HepG2 (cell line): ENCODE data around the gene RNF40. TPM values are rescaled to one million over a fixed set of nuclear protein-coding genes. Genes with fewer than 3 reads are reported as not detected.
A peak's percentile ranks its signal among the peaks of the same experiment; 100 is the strongest.

Experiments used
- AGO2 ChIP-seq: fragments of 200-400 bp; formaldehyde crosslinking; optimal IDR thresholded peaks from 2 replicates; pipeline ENCODE3; 2017; ENCODE audit warnings: mild to moderate bottlenecking, low read depth, low read length, moderate library complexity
- BRF2 ChIP-seq: sonication (generic); formaldehyde crosslinking; IDR thresholded peaks from 2 replicates; pipeline ENCODE4 v1.8.1; 2022; ENCODE audit warnings: mild to moderate bottlenecking, missing genetic modification reagents
- CERS6 ChIP-seq: sonication (generic); formaldehyde crosslinking; IDR thresholded peaks from 2 replicates; pipeline ENCODE4 v1.5.0; 2020; ENCODE audit warnings: missing genetic modification reagents
- HOXD1 ChIP-seq: sonication (generic); formaldehyde crosslinking; IDR thresholded peaks from 2 replicates; pipeline ENCODE4 v1.5.0; 2020; ENCODE audit warnings: missing genetic modification reagents
- KLF9 ChIP-seq: IDR thresholded peaks from 2 replicates; pipeline ENCODE4 v1.6.1; 2016; ENCODE audit warnings: low read depth
- MTF1 ChIP-seq: sonication (generic); formaldehyde crosslinking; IDR thresholded peaks from 2 replicates; pipeline ENCODE4 v1.5.0; 2020; ENCODE audit warnings: missing genetic modification reagents
- ONECUT2 ChIP-seq: sonication (generic); formaldehyde crosslinking; IDR thresholded peaks from 2 replicates; pipeline ENCODE4 v1.4.0; 2020; ENCODE audit warnings: missing genetic modification reagents
- PRPF4 ChIP-seq: fragments of 200-400 bp; formaldehyde crosslinking; IDR thresholded peaks from 2 replicates; pipeline ENCODE4 v1.6.1; 2016; ENCODE audit warnings: low read length, low read depth; ENCODE audit not compliant: poor library complexity, severe bottlenecking
- SATB2 ChIP-seq: sonication (generic); formaldehyde crosslinking; IDR thresholded peaks from 2 replicates; pipeline ENCODE4 v1.5.0; 2020; ENCODE audit warnings: missing genetic modification reagents
- TBX2 ChIP-seq: sonication (generic); formaldehyde crosslinking; IDR thresholded peaks from 2 replicates; pipeline ENCODE4 v1.5.0; 2020; ENCODE audit warnings: missing genetic modification reagents, mild to moderate bottlenecking, borderline replicate concordance
- ZBTB3 ChIP-seq: sonication (generic); formaldehyde crosslinking; IDR thresholded peaks from 2 replicates; pipeline ENCODE4 v1.4.0; 2020; ENCODE audit warnings: low read depth, mild to moderate bottlenecking, moderate library complexity, missing genetic modification reagents, borderline replicate concordance
- ZBTB34 ChIP-seq: sonication (generic); formaldehyde crosslinking; IDR thresholded peaks from 2 replicates; pipeline ENCODE4 v1.8.0; 2022; ENCODE audit warnings: mild to moderate bottlenecking, missing genetic modification reagents
- ZC3H4 ChIP-seq: sonication (generic); formaldehyde crosslinking; IDR thresholded peaks from 2 replicates; pipeline ENCODE4 v1.4.0; 2020; ENCODE audit warnings: missing genetic modification reagents, borderline replicate concordance
- ZHX2 ChIP-seq, 2 experiments: sonication (generic) in 1 of 2; formaldehyde crosslinking in 1 of 2; IDR thresholded peaks; 2 replicates each; pipeline versions ENCODE4 v1.6.1 to v1.9.0; 2014 to 2022; ENCODE audit warnings: antibody characterized with exemption in 1 of 2, borderline replicate concordance in 1 of 2, inconsistent platforms in 1 of 2, low read depth in 1 of 2, missing genetic modification reagents in 1 of 2
- ZNF10 ChIP-seq: sonication (generic); formaldehyde crosslinking; IDR thresholded peaks from 2 replicates; pipeline ENCODE4 v1.4.0; 2020; ENCODE audit warnings: mild to moderate bottlenecking, low read depth, missing genetic modification reagents, borderline replicate concordance
- ZNF354B ChIP-seq: sonication (generic); formaldehyde crosslinking; IDR thresholded peaks from 2 replicates; pipeline ENCODE4 v1.8.0; 2022; ENCODE audit warnings: mild to moderate bottlenecking, missing genetic modification reagents
- ZNF841 ChIP-seq: sonication (generic); formaldehyde crosslinking; IDR thresholded peaks from 2 replicates; pipeline ENCODE4 v1.8.1; 2023; ENCODE audit warnings: missing genetic modification reagents, borderline replicate concordance
- ZNF891 ChIP-seq: sonication (generic); formaldehyde crosslinking; IDR thresholded peaks from 2 replicates; pipeline ENCODE4 v1.5.0; 2020; ENCODE audit warnings: mild to moderate bottlenecking, missing genetic modification reagents
- ZSCAN30 ChIP-seq: sonication (generic); formaldehyde crosslinking; IDR thresholded peaks from 2 replicates; pipeline ENCODE4 v1.5.0; 2020; ENCODE audit warnings: mild to moderate bottlenecking, missing genetic modification reagents
- polyA plus RNA-seq, 8 experiments: library from polyadenylated mRNA; depleted of rRNA in 3 of 8; stranded (reverse) in 7 of 8; unstranded in 1 of 8; fragments of >200 nt; fragmentation: Illumina TruSeq in 4 of 8; extraction: Trizol in 4 of 8; gene quantifications; 2 replicates each; pipeline versions ENCODE4 v1.2.1 to v1.2.3, GENCODE V29; 2011 to 2016; ENCODE audit warnings: low read depth in 4 of 8, missing spikeins in 1 of 8, mixed read lengths in 1 of 8; ENCODE audit not compliant: insufficient read depth in 1 of 8
- total RNA-seq, 5 experiments: library from RNA; depleted of rRNA; stranded (reverse); fragments of >200 nt; fragmentation: Illumina TruSeq; extraction: Trizol; gene quantifications; 2 replicates each; pipeline ENCODE4 v1.2.3, GENCODE V29; 2016; ENCODE audit warnings: low read depth in 1 of 5

RNF40 gene
- total and polyA plus RNA-seq, 2 of the 13 experiments (the other 11 are each of a cell fraction or from before 2014, with no cell fraction given), result 84.0 to 85.6 TPM

- TF ChIP-seq KLF9, result peak; percentile 90; the same call in 1 of the 2 replicates
- TF ChIP-seq ZBTB3, result peak; percentile 94; the same call in 1 of the 2 replicates
- TF ChIP-seq ZNF10, result no peak
- TF ChIP-seq ZNF891 (CRISPR knock-in tag), result peak; percentile 93; the same call in 1 of the 2 replicates
- TF ChIP-seq ZC3H4 (CRISPR knock-in tag), result no peak; the same call in 1 of the 2 replicates
- TF ChIP-seq ZSCAN30 (CRISPR knock-in tag), result peak; percentile 88; the same call in 1 of the 2 replicates
- TF ChIP-seq ZNF354B (CRISPR knock-in tag), result no peak; the same call in 1 of the 2 replicates
- peak; percentile 68; the same call in 1 of the 2 replicates for TF ChIP-seq ZNF841 (CRISPR knock-in tag)
- no peak for TF ChIP-seq ZBTB34 (CRISPR knock-in tag)
- TF ChIP-seq AGO2, result peak; percentile 94
- TF ChIP-seq BRF2 (CRISPR knock-in tag), result peak; percentile 77; the same call in 1 of the 2 replicates
- TF ChIP-seq ZHX2 (IDR thresholded peaks at IDR 0.05; ENCODE audit: low read depth), result peak; percentile 77
- TF ChIP-seq ZHX2 (CRISPR knock-in tag; IDR thresholded peaks at IDR 0.05; ENCODE audit: borderline replicate concordance), result peak; percentile 86; the same call in 1 of the 2 replicates
- no peak for TF ChIP-seq ONECUT2 (CRISPR knock-in tag)
- peak; percentile 73; the same call in 1 of the 2 replicates for TF ChIP-seq CERS6 (CRISPR knock-in tag)
- peak; percentile 83 for TF ChIP-seq MTF1 (CRISPR knock-in tag)
- peak; percentile 93 for TF ChIP-seq TBX2
- TF ChIP-seq PRPF4, result no peak
- peak; percentile 62 for TF ChIP-seq SATB2 (CRISPR knock-in tag)
- TF ChIP-seq HOXD1 (CRISPR knock-in tag), result peak; percentile 79
These were observed 43.4 kb downstream of the RNF40 start (continued) for GRCh38 chr16:30805370-30806169.
